Measurements from ENCODE around the gene THRA. TPM values are rescaled to one million over a fixed set of nuclear protein-coding genes. Genes with fewer than 3 reads are reported as not detected.

THRA gene
- total and polyA plus RNA-seq, 9 of the 15 experiments (the other 6 are each of a cell fraction or from before 2014, with no cell fraction given): 0.34 to 23.4 (median 12.7) TPM

DNA sequence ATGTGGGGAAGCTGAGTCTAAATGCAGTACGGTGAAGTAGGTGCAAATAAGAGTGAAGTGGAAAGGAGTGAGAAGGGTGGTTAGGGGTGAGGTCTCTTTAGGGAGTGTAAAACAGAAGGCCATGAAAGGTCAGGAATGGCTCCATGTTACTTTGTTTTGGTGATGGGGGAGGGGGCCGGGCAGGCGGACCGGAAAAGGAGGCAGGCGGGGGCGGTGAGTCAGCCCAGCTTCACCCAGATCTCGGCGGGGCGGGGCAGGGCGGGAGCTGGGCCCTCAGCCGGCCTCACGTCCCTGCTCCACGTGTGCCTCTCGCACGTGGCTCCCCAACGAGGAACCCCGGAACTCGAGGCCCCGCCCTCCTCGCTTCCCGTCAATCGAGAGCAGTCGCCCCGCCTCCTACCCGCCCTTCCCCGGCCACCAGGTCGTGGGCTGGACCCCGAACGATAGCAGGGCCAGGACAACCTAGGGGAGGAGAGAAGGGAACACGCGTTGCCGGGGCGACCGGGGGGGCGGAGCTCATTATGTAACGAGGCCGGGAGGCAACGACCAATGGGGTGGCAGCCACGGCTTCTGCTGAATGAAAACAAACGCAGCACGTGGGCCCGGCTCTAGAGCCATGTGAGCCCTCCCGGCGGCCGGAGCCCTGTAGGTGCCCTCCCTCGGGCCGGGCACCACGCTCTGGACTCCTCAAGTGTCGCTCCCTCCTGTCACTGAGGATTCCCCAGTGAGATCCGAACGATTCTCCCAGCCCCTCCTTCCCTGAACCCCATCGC, 36.3 kb downstream of the THRA start (continued):
- TF ChIP-seq ZNF77 (CRISPR knock-in tag; IDR thresholded peaks at IDR 0.05) (no peak), ELF4 (CRISPR knock-in tag; IDR thresholded peaks at IDR 0.05) (peak; percentile 87), NFIX (CRISPR knock-in tag; IDR thresholded peaks at IDR 0.05; ENCODE audit: low read depth) (no peak), EP300 (IDR thresholded peaks at IDR 0.05; ENCODE audit: low read length) (peak; percentile 68), IRF2 (CRISPR knock-in tag; IDR thresholded peaks at IDR 0.05) (no peak), RNF219 (CRISPR knock-in tag; IDR thresholded peaks at IDR 0.05) (no peak), XRCC3 (IDR thresholded peaks at IDR 0.05) (no peak), NR2F6 (CRISPR knock-in tag; IDR thresholded peaks at IDR 0.05) (no peak), XRCC4 (IDR thresholded peaks at IDR 0.05; ENCODE audit: extremely low read depth, insufficient read depth, insufficient read length) (no peak), ATF1 (CRISPR knock-in tag; IDR thresholded peaks at IDR 0.05) (no peak), ATF1 (tag; IDR thresholded peaks at IDR 0.05) (peak; percentile 71), KDM2B (CRISPR knock-in tag; IDR thresholded peaks at IDR 0.05) (no peak), ZNF699 (CRISPR knock-in tag; IDR thresholded peaks at IDR 0.05; ENCODE audit: insufficient replicate concordance) (no peak)
- TF ChIP-seq, protein P1, sequence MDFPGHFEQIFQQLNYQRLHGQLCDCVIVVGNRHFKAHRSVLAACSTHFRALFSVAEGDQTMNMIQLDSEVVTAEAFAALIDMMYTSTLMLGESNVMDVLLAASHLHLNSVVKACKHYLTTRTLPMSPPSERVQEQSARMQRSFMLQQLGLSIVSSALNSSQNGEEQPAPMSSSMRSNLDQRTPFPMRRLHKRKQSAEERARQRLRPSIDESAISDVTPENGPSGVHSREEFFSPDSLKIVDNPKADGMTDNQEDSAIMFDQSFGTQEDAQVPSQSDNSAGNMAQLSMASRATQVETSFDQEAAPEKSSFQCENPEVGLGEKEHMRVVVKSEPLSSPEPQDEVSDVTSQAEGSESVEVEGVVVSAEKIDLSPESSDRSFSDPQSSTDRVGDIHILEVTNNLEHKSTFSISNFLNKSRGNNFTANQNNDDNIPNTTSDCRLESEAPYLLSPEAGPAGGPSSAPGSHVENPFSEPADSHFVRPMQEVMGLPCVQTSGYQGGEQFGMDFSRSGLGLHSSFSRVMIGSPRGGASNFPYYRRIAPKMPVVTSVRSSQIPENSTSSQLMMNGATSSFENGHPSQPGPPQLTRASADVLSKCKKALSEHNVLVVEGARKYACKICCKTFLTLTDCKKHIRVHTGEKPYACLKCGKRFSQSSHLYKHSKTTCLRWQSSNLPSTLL (IDR thresholded peaks at IDR 0.05): 0 out of 2 replicates have a peak, but pooled peaks have one; percentile 50
- TF ChIP-seq, protein P2, sequence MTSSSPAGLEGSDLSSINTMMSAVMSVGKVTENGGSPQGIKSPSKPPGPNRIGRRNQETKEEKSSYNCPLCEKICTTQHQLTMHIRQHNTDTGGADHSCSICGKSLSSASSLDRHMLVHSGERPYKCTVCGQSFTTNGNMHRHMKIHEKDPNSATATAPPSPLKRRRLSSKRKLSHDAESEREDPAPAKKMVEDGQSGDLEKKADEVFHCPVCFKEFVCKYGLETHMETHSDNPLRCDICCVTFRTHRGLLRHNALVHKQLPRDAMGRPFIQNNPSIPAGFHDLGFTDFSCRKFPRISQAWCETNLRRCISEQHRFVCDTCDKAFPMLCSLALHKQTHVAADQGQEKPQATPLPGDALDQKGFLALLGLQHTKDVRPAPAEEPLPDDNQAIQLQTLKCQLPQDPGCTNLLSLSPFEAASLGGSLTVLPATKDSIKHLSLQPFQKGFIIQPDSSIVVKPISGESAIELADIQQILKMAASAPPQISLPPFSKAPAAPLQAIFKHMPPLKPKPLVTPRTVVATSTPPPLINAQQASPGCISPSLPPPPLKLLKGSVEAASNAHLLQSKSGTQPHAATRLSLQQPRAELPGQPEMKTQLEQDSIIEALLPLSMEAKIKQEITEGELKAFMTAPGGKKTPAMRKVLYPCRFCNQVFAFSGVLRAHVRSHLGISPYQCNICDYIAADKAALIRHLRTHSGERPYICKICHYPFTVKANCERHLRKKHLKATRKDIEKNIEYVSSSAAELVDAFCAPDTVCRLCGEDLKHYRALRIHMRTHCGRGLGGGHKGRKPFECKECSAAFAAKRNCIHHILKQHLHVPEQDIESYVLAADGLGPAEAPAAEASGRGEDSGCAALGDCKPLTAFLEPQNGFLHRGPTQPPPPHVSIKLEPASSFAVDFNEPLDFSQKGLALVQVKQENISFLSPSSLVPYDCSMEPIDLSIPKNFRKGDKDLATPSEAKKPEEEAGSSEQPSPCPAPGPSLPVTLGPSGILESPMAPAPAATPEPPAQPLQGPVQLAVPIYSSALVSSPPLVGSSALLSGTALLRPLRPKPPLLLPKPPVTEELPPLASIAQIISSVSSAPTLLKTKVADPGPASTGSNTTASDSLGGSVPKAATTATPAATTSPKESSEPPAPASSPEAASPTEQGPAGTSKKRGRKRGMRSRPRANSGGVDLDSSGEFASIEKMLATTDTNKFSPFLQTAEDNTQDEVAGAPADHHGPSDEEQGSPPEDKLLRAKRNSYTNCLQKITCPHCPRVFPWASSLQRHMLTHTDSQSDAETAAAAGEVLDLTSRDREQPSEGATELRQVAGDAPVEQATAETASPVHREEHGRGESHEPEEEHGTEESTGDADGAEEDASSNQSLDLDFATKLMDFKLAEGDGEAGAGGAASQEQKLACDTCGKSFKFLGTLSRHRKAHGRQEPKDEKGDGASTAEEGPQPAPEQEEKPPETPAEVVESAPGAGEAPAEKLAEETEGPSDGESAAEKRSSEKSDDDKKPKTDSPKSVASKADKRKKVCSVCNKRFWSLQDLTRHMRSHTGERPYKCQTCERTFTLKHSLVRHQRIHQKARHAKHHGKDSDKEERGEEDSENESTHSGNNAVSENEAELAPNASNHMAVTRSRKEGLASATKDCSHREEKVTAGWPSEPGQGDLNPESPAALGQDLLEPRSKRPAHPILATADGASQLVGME (CRISPR knock-in tag; IDR thresholded peaks at IDR 0.05): no peak
- TF ChIP-seq, protein P3, sequence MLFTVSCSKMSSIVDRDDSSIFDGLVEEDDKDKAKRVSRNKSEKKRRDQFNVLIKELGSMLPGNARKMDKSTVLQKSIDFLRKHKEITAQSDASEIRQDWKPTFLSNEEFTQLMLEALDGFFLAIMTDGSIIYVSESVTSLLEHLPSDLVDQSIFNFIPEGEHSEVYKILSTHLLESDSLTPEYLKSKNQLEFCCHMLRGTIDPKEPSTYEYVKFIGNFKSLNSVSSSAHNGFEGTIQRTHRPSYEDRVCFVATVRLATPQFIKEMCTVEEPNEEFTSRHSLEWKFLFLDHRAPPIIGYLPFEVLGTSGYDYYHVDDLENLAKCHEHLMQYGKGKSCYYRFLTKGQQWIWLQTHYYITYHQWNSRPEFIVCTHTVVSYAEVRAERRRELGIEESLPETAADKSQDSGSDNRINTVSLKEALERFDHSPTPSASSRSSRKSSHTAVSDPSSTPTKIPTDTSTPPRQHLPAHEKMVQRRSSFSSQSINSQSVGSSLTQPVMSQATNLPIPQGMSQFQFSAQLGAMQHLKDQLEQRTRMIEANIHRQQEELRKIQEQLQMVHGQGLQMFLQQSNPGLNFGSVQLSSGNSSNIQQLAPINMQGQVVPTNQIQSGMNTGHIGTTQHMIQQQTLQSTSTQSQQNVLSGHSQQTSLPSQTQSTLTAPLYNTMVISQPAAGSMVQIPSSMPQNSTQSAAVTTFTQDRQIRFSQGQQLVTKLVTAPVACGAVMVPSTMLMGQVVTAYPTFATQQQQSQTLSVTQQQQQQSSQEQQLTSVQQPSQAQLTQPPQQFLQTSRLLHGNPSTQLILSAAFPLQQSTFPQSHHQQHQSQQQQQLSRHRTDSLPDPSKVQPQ (CRISPR knock-in tag; IDR thresholded peaks at IDR 0.05; ENCODE audit: borderline replicate concordance): peak; percentile 99

Measured in K562 (cell line).